K562 (cell line): ENCODE measurements around the gene FSCN2. TPM values are rescaled to one million over a fixed set of nuclear protein-coding genes. Genes with fewer than 3 reads are reported as not detected.

Experiments
- ARID4B ChIP-seq: sonication (generic); formaldehyde crosslinking; IDR thresholded peaks from 2 replicates; pipeline ENCODE4 v1.8.0; 2022; ENCODE audit warnings: mild to moderate bottlenecking, missing genetic modification reagents
- BHLHE40 ChIP-seq: IDR thresholded peaks from 2 replicates; pipeline ENCODE4 v1.6.1; 2011; ENCODE audit warnings: low read length, improper control_type of control experiment
- E2F3 ChIP-seq: fragments of 250-450 bp; sonication (Bioruptor Pico); IDR thresholded peaks from 2 replicates; pipeline ENCODE4 v1.4.0; 2020; ENCODE audit warnings: mild to moderate bottlenecking
- EWSR1 ChIP-seq: fragments of 450-650 bp; IDR thresholded peaks from 2 replicates; pipeline ENCODE4 v1.6.1; 2018; ENCODE audit warnings: borderline replicate concordance, mild to moderate bottlenecking, low read depth, moderate library complexity; ENCODE audit not compliant: partially characterized antibody
- GTF2F1 ChIP-seq: IDR thresholded peaks from 2 replicates; pipeline ENCODE4 v1.6.1; 2011; ENCODE audit warnings: low read depth, low read length, improper control_type of control experiment
- HNRNPH1 ChIP-seq: fragments of 200-400 bp; formaldehyde crosslinking; optimal IDR thresholded peaks from 2 replicates; pipeline ENCODE3; 2017; ENCODE audit warnings: low read depth, mild to moderate bottlenecking, low read length, moderate library complexity
- JUN ChIP-seq, 2 experiments: sonication (generic) in 1 of 2; formaldehyde crosslinking in 1 of 2; IDR thresholded peaks; 2 replicates each; pipeline versions ENCODE4 v1.6.1 to v1.8.0; 2012 to 2022; ENCODE audit warnings: borderline replicate concordance in 2 of 2, mild to moderate bottlenecking in 2 of 2, improper control_type of control experiment in 1 of 2, low read depth in 1 of 2, low read length in 1 of 2, missing genetic modification reagents in 1 of 2
- LEF1 ChIP-seq: fragments of 450-650 bp; IDR thresholded peaks from 2 replicates; pipeline ENCODE4 v1.6.1; 2016; ENCODE audit warnings: mild to moderate bottlenecking
- MAFG ChIP-seq: fragments of 450-650 bp; conservative IDR thresholded peaks from 2 replicates; pipeline ENCODE4 v1.6.1; 2016; ENCODE audit warnings: missing genetic modification characterization, missing compliant biosample characterization
- MNT ChIP-seq, 2 experiments: fragments of 450-650 bp; conservative IDR thresholded peaks; 2 replicates each; pipeline ENCODE4 v1.6.1; 2017; ENCODE audit warnings: mild to moderate bottlenecking in 2 of 2, moderate library complexity in 2 of 2
- MTA3 ChIP-seq: fragments of 450-650 bp; formaldehyde crosslinking; IDR thresholded peaks from 2 replicates; pipeline ENCODE4 v1.6.1; 2017; ENCODE audit warnings: mild to moderate bottlenecking, borderline replicate concordance
- NEUROD1 ChIP-seq: fragments of 150-350 bp; IDR thresholded peaks from 2 replicates; pipeline ENCODE4 v1.6.1; 2014; ENCODE audit warnings: borderline replicate concordance, low read length, low read depth; ENCODE audit not compliant: partially characterized antibody
- PTRF ChIP-seq: fragments of 450-650 bp; IDR thresholded peaks from 2 replicates; pipeline ENCODE4 v1.6.1; 2016; ENCODE audit warnings: mild to moderate bottlenecking, missing genetic modification characterization, missing compliant biosample characterization
- RAD51 ChIP-seq: fragments of 450-650 bp; IDR thresholded peaks from 2 replicates; pipeline ENCODE4 v1.7.1; 2016; ENCODE audit warnings: low read depth, mild to moderate bottlenecking, borderline replicate concordance
- RBFOX2 ChIP-seq: fragments of 200-400 bp; formaldehyde crosslinking; IDR thresholded peaks from 2 replicates; pipeline ENCODE4 v1.6.1; 2017; ENCODE audit warnings: low read depth, mild to moderate bottlenecking, low read length, moderate library complexity
- RNF2 ChIP-seq: sonication (generic); IDR thresholded peaks from 2 replicates; pipeline ENCODE4 v1.6.1; 2016
- SMARCB1 ChIP-seq: IDR thresholded peaks from 2 replicates; pipeline ENCODE4 v1.6.1; 2011; ENCODE audit warnings: improper control_type of control experiment, low read depth; ENCODE audit not compliant: insufficient read length
- SP2 ChIP-seq: IDR thresholded peaks from 2 replicates; pipeline ENCODE4 v1.6.1; 2011; ENCODE audit warnings: mild to moderate bottlenecking, low read depth, low read length, moderate library complexity; ENCODE audit not compliant: poor library complexity, severe bottlenecking; ENCODE audit errors: extremely low read depth
- ZNF175 ChIP-seq: fragments of 200-800 bp; sonication (Bioruptor generic); IDR thresholded peaks from 2 replicates; pipeline ENCODE4 v1.6.1; 2016; ENCODE audit warnings: low read depth, mild to moderate bottlenecking, missing genetic modification characterization, missing compliant biosample characterization
- ZNF408 ChIP-seq: fragments of 250-450 bp; sonication (Bioruptor Pico); IDR thresholded peaks from 2 replicates; pipeline ENCODE4 v1.4.0; 2020; ENCODE audit warnings: low read depth, mild to moderate bottlenecking, moderate library complexity
- ZNF589 ChIP-seq: fragments of 200-800 bp; sonication (Bioruptor generic); IDR thresholded peaks from 2 replicates; pipeline ENCODE4 v1.6.1; 2016; ENCODE audit warnings: low read depth, missing genetic modification characterization, missing compliant biosample characterization
- ZNF766 ChIP-seq: fragments of 200-800 bp; sonication (Bioruptor generic); conservative IDR thresholded peaks from 2 replicates; pipeline ENCODE4 v1.6.1; 2016; ENCODE audit warnings: missing genetic modification characterization, missing compliant biosample characterization
- polyA plus RNA-seq, 8 experiments: library from polyadenylated mRNA; depleted of rRNA in 4 of 8; stranded (reverse) in 5 of 8; unstranded in 3 of 8; fragments of >200 nt; fragmentation: Nextera tagmentation in 2 of 8; fragmentation: Illumina TruSeq in 1 of 8; extraction: Ambion mirVana in 2 of 8; extraction: Trizol in 1 of 8; gene quantifications; 2 replicates each; pipeline versions ENCODE4 v1.2.1 to v1.2.3, GENCODE V29; 2011 to 2014; ENCODE audit warnings: inconsistent platforms in 1 of 8, missing spikeins in 1 of 8
- total RNA-seq, 7 experiments: library from RNA; depleted of rRNA in 6 of 7; stranded (reverse); fragments of >200 nt in 6 of 7; fragmentation: Illumina TruSeq in 2 of 7; extraction: Trizol in 2 of 7; gene quantifications; 2 replicates each; pipeline versions ENCODE4 v1.2.1 to v1.2.3, GENCODE V29; 2011 to 2021; ENCODE audit warnings: low replicate concordance in 1 of 7

FSCN2 gene
- total and polyA plus RNA-seq, 9 of the 15 experiments (the other 6 are each of a cell fraction or from before 2014, with no cell fraction given): 0.08 TPM; not detected in 8

GRCh38 chr17:81481073-81481799 is 46.9 kb upstream of the FSCN2 start (continued):
- TF ChIP-seq SP2 (peak; percentile 49), EWSR1 (no peak), LEF1 (no peak), JUN (IDR thresholded peaks at IDR 0.05; ENCODE audit: borderline replicate concordance, low read depth, low read length) (peak; percentile 44; the same call in 1 of the 2 replicates), JUN (CRISPR knock-in tag; IDR thresholded peaks at IDR 0.05; ENCODE audit: borderline replicate concordance) (no peak), HNRNPH1 (no peak), ZNF408 (CRISPR knock-in tag) (no peak), ZNF589 (CRISPR knock-in tag) (peak; percentile 73; the same call in 1 of the 2 replicates), GTF2F1 (0 out of 2 replicates have a peak, but pooled peaks have one; percentile 34), SMARCB1 (no peak), MAFG (tag) (no peak), E2F3 (peak; percentile 74), PTRF (no peak), RNF2 (peak; percentile 43; the same call in 1 of the 2 replicates), RBFOX2 (peak; percentile 83), BHLHE40 (peak; percentile 88), ZNF175 (0 out of 2 replicates have a peak, but pooled peaks have one; percentile 25), ARID4B (CRISPR knock-in tag) (no peak; the same call in none of the 2 replicates), NEUROD1 (peak; percentile 88), ZNF766 (CRISPR knock-in tag) (0 out of 2 replicates have a peak, but pooled peaks have one; percentile 64), MTA3 (peak; percentile 72; the same call in 1 of the 2 replicates), MNT (conservative IDR thresholded peaks at IDR 0.05) (peak; percentile 80 to 91), RAD51 (no peak)
